ENCODE data around the gene PLCG1. TPM values are rescaled to one million over a fixed set of nuclear protein-coding genes. Genes with fewer than 3 reads are reported as not detected.

Gene PLCG1
- total RNA-seq, 1 experiment from 2014 or later: 132 TPM

Other genes starting within 250 kb of the PLCG1 start
- 16.0 and 22.9 TPM in 2 replicates for gene TOP1, start 108.7 kb upstream of the PLCG1 start, total RNA-seq (2014; rRNA removed; shearing (Covaris generic))
- 2.5 and 5.1 TPM in 2 replicates for gene ZHX3, start 180.2 kb downstream of the PLCG1 start, total RNA-seq (2014; rRNA removed; shearing (Covaris generic))
- gene LPIN3, start 203.3 kb downstream of the PLCG1 start, total RNA-seq (2014; rRNA removed; shearing (Covaris generic)): 4.5 and 6.7 TPM in 2 replicates
- gene EMILIN3, start 229.3 kb downstream of the PLCG1 start, total RNA-seq (2014; rRNA removed; shearing (Covaris generic)): 6.2 and 7.9 TPM in 2 replicates